Activated CD8-positive, alpha-beta memory T cell treated with anti-CD3 and anti-CD28 coated beads, Interleukin-2, amount 50 U/mL, for 48 hours (primary cell): Measurements from ENCODE around the gene POC1B.

Experiments used
- DNase-seq: peaks from one replicate; pipeline ENCODE4 v3.0.0-alpha.2; 2020

The POC1B gene

DNA sequence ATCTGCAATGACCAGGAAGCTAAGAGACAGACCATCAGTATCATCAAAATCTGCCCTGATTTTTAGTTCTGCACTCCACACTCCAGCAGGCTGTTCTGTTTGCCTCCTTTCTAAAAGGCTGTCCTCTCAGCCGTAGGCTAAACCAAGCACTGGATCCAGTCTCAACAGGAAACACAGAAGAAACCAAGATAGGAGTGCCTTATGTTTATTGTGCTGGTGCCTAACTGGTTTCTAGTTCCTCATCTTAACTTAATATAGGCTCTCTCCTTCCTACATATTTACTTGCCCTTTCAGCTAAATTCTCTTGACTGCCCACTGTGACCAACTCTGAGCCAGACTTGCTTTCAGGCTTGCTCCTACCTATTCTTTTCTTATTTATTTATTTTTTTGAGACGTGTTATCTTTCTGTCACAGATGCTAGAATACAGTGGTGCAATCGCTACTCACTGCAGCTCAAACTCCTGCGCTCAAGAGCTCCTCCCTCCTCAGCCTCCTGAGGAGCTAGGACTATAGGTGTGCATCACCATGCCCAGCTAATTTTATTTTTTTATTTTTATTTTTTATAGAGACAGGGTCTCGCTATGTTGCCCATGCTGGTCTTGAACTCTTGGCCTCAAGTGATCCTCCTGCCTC is 32.1 kb downstream of the POC1B start:
- no peak for DNase-seq

- no peak for DNase-seq
Measured at GRCh38 chr12:89492883-89493282, 33.0 kb downstream of the POC1B start.

DNA sequence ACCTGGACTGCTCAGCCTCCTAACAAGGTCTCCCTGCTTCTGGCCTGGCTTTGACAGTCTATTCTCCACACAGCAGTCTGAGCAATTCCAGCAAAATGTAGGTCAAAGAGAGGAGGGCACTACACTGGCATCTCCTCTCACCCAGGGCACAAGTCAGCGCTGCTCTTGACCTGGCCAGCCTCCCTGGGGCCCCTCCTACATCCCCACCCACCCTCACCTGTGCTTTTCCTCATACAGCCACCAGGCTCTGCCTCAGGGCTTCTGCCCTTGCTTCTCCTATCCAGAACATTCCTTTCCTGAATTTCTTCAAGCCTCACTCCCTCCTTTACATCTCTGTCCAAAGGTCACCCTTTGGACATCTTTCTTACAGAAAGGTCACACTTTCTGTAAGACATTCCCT is 34.9 kb downstream of the POC1B start:
- no peak for DNase-seq

- no peak for DNase-seq
Measured at GRCh38 chr12:89486264-89486663, 39.6 kb downstream of the POC1B start.

GRCh38 chr12:89484470-89484869 is 41.4 kb downstream of the POC1B start:
- no peak for DNase-seq

GRCh38 chr12:89481213-89481914 is 44.5 kb downstream of the POC1B start:
- DNase-seq, result no peak

GRCh38 chr12:89479982-89480381 is 45.9 kb downstream of the POC1B start:
- no peak for DNase-seq

- no peak for DNase-seq
Measured at GRCh38 chr12:89477633-89478279, 48.1 kb downstream of the POC1B start.

DNA sequence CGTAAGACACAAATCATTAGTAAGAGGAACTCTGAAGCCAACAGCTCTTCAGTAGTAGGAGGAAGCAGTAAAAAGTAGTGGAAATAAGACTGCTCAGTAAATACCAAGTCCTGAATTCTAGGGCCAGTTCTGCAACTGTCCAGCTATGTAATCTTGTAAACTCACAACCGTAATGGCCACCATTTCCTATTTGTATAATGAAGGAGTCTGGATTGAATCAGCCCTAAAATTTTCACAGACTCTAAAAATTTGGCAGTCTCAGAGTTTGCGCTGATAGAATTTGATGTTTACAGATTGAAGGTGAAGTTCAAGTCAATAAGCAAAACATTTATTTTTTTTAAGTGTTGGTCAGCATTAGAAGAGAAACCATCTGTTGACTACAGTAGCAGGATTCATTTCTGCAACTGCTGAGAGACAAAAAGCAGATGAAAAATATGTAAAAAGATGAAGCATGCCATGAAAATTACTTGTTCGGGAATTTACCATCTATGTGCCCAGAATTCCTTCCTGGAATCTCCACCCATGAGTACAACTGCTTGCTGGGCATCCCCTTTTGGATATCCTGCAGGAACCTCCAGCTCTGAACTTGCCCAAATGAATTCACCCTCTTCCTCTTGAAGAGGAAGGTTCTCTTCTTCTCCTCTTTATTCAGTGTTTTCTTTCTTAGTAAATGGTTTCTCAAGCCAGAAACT is 48.8 kb downstream of the POC1B start:
- DNase-seq, result no peak

- DNase-seq, result no peak
Measured at GRCh38 chr12:89476232-89476631, 49.6 kb downstream of the POC1B start.

DNA sequence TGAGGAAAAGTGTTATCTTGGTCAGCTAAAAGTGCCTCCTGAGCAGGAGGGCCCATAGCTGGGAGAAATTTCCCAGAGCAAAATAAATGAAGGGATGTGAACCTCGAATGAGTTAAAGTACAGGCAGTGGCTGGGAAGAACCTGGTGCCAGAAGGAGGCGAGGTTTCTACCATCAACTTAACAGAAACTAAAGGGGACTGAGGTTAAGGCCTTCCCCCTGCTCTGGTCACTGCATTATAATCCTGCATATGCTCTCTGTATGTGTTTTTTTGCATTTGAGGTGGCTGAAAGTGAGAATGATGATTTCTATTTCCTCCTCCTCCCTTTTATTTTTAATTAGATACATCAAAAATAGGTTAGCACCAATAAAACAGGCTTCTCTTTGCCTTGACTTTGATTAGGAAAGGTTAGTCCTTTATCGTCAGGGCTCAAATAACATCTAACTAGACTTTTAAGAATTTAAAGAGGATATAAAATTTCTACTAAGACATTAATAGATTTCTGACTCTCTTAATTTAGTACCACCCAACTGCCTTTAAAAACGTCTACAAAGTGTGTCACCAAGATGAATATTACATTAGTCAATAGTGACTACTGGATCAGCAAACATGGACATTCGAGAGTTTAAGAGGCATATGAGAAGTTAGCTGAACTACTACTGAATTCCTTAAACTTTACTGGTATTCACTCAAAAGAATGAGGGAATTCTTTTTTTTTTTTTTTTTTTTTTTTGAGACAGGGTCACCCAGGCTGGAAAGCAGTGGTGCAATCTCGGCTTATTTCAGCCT is 50.5 kb downstream of the POC1B start:
- no peak for DNase-seq

DNA sequence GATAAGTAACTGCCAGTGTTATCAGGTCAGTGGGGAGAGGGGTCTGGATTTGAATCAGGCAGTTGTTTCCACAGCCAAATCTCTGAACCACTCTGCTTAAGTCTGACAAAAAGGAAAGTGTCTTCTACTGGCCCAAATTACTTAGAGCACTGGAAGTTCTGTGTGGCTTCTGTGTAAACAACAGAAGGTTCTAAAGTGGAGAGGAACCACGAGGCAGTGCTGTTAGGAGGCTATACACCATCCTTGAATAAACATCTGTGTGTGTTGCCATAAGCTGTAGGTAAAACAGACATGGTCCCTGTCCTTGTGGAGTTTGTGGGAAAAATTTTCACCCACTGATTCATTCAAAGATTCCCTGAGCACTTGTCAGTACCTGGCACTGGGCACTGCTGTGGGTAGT is 51.2 kb downstream of the POC1B start:
- DNase-seq, result no peak

DNA sequence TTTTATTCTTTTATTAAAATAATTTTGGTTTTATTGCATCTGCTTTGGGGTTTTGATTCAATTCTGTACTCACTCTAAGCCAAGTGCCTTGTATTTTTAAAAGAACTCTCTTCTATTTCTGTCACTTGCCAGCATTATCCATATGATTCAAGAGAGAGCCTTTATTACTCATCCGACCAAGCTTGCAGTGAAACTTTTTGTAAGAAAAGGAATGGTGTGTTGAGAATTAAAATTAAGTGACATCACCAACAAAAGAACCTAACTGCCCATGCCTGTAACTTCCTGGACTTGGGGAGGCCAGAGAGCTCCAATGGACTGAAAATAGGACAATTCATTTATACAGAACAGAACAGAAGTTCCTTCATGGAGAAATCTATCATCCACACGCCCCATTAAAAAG is 53.3 kb downstream of the POC1B start:
- no peak for DNase-seq

DNA sequence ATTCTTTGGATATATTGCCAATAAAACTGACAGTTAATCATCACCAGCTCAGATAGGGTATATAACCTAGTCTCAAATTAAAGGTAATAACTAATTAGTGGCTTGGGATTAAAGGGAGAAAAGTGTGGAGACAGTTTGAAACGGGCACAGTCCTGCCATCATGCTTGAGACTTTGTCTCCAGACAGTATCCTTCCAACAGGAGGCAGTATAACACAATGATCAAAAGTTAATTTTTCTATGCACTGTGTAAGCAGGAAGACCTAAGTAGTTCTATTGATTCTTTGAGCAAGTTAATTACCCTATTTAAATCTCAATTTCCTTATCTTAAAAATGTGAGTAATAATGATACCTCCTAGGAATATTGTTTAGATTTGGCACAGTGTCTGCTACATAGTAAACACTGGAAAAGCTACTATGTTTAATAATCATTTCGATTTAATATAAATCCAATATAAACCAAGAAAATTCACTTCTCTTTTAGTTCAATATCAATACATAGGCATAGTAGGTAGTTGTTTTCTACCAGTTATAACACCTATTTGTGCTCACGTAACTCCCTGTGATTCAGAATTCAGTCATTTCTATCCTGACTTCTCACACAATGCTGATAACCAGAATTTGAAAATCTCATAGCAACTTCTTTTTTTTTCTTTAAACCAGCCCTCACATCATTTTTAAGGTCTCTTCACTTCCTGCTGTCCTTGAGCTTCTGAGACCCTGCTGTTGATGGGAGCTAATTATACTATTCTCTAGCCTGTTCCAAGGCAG is 54.9 kb downstream of the POC1B start:
- DNase-seq, result no peak

GRCh38 chr12:89469361-89469760 is 56.5 kb downstream of the POC1B start:
- no peak for DNase-seq

- DNase-seq, result no peak
Measured at GRCh38 chr12:89468648-89469326, 57.1 kb downstream of the POC1B start.

GRCh38 chr12:89468017-89468416 is 57.8 kb downstream of the POC1B start:
- no peak for DNase-seq

DNA sequence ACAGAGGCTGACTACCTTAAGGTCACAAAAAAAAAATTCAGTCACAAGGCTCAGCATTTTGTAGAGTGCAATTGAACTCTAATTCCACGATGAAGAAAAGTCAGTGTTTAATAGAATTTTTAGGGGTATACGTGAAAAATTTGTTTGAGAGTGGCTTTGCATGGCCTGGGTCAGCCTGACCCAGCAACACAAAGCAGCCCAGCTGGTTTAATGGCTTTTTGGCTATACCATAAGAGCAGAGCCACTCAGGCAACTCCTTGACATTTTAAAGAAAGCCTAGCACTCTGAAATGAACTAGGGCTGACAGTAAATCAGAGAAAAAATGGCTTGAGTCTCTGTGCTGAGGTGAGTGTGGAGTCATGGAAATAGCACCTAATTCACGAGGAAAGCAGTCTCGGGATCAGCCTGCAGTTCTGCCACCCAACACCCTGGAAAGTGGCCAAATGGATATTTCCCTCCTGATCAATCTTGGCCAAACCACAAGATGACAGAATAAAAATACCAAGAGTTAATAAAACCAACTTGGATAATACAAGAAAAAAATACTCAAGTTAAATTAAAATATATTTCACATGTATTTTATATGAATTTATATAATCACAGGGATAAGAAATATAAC is 60.8 kb downstream of the POC1B start:
- no peak for DNase-seq

DNA sequence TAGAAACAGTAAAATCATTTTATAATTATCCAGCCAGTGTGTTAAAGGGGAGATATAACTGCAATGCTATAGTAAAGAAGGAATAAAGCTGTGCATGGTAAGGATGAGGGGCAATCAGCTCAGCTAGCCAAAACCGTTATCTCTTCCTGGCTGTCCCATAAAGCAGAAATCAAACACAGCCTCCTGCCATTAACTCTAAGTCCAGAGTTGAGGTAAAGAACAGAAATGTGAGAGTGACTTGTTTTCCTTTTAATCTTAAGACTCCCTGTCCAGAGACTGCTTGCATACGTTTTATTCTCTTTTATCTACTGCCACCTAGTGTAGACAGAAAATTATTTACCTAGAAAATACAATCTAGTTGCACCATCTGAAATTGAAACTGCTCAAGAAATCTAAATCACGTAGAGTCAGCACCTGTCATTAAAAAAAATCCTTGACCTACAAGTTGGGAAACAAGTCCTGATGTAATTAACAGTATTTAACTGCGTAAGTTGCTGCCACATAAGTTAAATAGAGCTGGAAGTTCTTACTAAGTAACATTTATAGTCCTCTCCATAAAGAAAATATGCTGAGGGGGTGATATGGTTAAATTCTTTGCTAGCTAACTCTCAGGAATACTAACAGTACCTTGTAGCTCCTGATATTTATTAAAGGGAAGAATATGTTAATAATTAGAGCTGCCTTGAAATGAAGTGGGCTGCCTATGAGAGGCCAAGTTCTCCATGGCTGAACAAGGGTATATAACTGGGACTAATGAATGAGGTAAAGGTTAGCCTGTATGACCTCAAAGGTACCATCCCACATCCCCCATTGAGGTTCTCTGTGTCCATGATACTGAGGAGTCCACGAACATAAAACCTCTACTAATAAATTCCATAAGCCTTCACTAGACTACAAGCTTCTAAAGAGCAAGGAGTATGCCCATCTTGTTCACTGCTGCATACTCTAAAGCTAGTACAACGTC is 63.9 kb downstream of the POC1B start:
- no peak for DNase-seq

- no peak for DNase-seq
Measured at GRCh38 chr12:89461190-89461589, 64.7 kb downstream of the POC1B start.
